SH-SY5Y (cell line): ENCODE data around the gene WNK2.

Experiments used
- GATA2 ChIP-seq: IDR thresholded peaks from 2 replicates; pipeline ENCODE4 v1.6.1; 2011; ENCODE audit warnings: mild to moderate bottlenecking, low read depth, low read length
- GATA3 ChIP-seq: IDR thresholded peaks from 2 replicates; pipeline ENCODE4 v1.6.1; 2011; ENCODE audit warnings: low read depth, mild to moderate bottlenecking, low read length, moderate library complexity

- TF ChIP-seq GATA2: no peak
- no peak for TF ChIP-seq GATA3
Observed at GRCh38 chr9:93183131-93183662, 742 bp upstream of the WNK2 start.
